Activated naive CD4-positive, alpha-beta T cell treated with anti-CD3 and anti-CD28 coated beads, Interleukin-2, amount 50 U/mL, for 24 hours (primary cell): Measurements from ENCODE around the gene KCNAB1.
A peak's percentile ranks its signal among the peaks of the same experiment; 100 is the strongest.

Experiments used
- H3K27ac Mint-ChIP-seq: one replicate; pipeline ENCODE4 v1.8.0; 2021; ENCODE audit warnings: mild to moderate bottlenecking, mixed read lengths
- H3K27me3 Mint-ChIP-seq: one replicate; pipeline ENCODE4 v1.8.0; 2021; ENCODE audit warnings: mixed read lengths
- H3K36me3 Mint-ChIP-seq: one replicate; pipeline ENCODE4 v1.8.0; 2021; ENCODE audit warnings: mixed read lengths
- H3K4me1 Mint-ChIP-seq: one replicate; pipeline ENCODE4 v1.8.0; 2021; ENCODE audit warnings: mixed read lengths
- H3K4me3 Mint-ChIP-seq: one replicate; pipeline ENCODE4 v1.8.0; 2021; ENCODE audit warnings: mild to moderate bottlenecking, mixed read lengths
- H3K9me3 Mint-ChIP-seq: one replicate; pipeline ENCODE4 v1.8.0; 2021; ENCODE audit warnings: mixed read lengths

KCNAB1 gene

GRCh38 chr3:156483002-156483401, 362.6 kb downstream of the KCNAB1 start:
- no peak overlapping the region for H3K4me3 Mint-ChIP-seq
- peaks cover 2% of the 10 kb centered on the region for H3K27me3 Mint-ChIP-seq
- H3K9me3 Mint-ChIP-seq = no peaks in the 10 kb centered on the region
- no peaks in the 10 kb centered on the region for H3K36me3 Mint-ChIP-seq
- H3K27ac Mint-ChIP-seq = no peak overlapping the region
- peaks cover 46% of the 10 kb centered on the region for H3K4me1 Mint-ChIP-seq

GRCh38 chr3:156483426-156483825, 363.0 kb downstream of the KCNAB1 start:
- Mint-ChIP-seq H3K4me1 (peaks cover 46% of the 10 kb centered on the region), H3K27me3 (peaks cover 2% of the 10 kb centered on the region), H3K4me3 (peak overlapping the region; percentile 81), H3K27ac (peak overlapping the region; percentile 89), H3K36me3 (no peaks in the 10 kb centered on the region), H3K9me3 (no peaks in the 10 kb centered on the region)

- Mint-ChIP-seq H3K36me3 (no peaks in the 10 kb centered on the region), H3K27ac (peak overlapping the region; percentile 89), H3K27me3 (no peaks in the 10 kb centered on the region), H3K4me1 (peaks cover 46% of the 10 kb centered on the region), H3K4me3 (peak overlapping the region; percentile 81), H3K9me3 (no peaks in the 10 kb centered on the region)
Observed at GRCh38 chr3:156483961-156484787, 363.8 kb downstream of the KCNAB1 start.

- Mint-ChIP-seq H3K4me3 (no peak overlapping the region), H3K9me3 (no peaks in the 10 kb centered on the region), H3K27ac (no peak overlapping the region), H3K4me1 (peaks cover 22% of the 10 kb centered on the region), H3K36me3 (no peaks in the 10 kb centered on the region), H3K27me3 (no peaks in the 10 kb centered on the region)
Observed at GRCh38 chr3:156488767-156489166, 368.4 kb downstream of the KCNAB1 start.

GRCh38 chr3:156489462-156489911, 369.1 kb downstream of the KCNAB1 start:
- Mint-ChIP-seq H3K27me3 (peaks cover 2% of the 10 kb centered on the region), H3K27ac (no peak overlapping the region), H3K4me3 (no peak overlapping the region), H3K9me3 (no peaks in the 10 kb centered on the region), H3K36me3 (no peaks in the 10 kb centered on the region), H3K4me1 (peaks cover 15% of the 10 kb centered on the region)

- Mint-ChIP-seq H3K36me3 (no peaks in the 10 kb centered on the region), H3K4me3 (no peak overlapping the region), H3K9me3 (peaks cover under 1% of the 10 kb centered on the region), H3K4me1 (no peaks in the 10 kb centered on the region), H3K27me3 (peaks cover 2% of the 10 kb centered on the region), H3K27ac (no peak overlapping the region)
Observed at GRCh38 chr3:156491192-156491591, 370.8 kb downstream of the KCNAB1 start.

GRCh38 chr3:156492801-156493261, 372.5 kb downstream of the KCNAB1 start:
- peaks cover 4% of the 10 kb centered on the region for H3K27me3 Mint-ChIP-seq
- no peaks in the 10 kb centered on the region for H3K4me1 Mint-ChIP-seq
- no peak overlapping the region for H3K4me3 Mint-ChIP-seq
- H3K27ac Mint-ChIP-seq = no peak overlapping the region
- H3K36me3 Mint-ChIP-seq = peaks cover 3% of the 10 kb centered on the region
- H3K9me3 Mint-ChIP-seq = peaks cover 7% of the 10 kb centered on the region

GRCh38 chr3:156493887-156494286, 373.5 kb downstream of the KCNAB1 start:
- Mint-ChIP-seq H3K9me3 (peaks cover 7% of the 10 kb centered on the region), H3K27ac (no peak overlapping the region), H3K4me1 (no peaks in the 10 kb centered on the region), H3K4me3 (no peak overlapping the region), H3K36me3 (peaks cover 3% of the 10 kb centered on the region), H3K27me3 (peaks cover 4% of the 10 kb centered on the region)

GRCh38 chr3:156495816-156496215, 375.4 kb downstream of the KCNAB1 start:
- peaks cover 3% of the 10 kb centered on the region for H3K36me3 Mint-ChIP-seq
- no peaks in the 10 kb centered on the region for H3K4me1 Mint-ChIP-seq

GRCh38 chr3:156497326-156497725, 376.9 kb downstream of the KCNAB1 start:
- Mint-ChIP-seq H3K9me3 (peaks cover 7% of the 10 kb centered on the region), H3K27me3 (peaks cover 4% of the 10 kb centered on the region), H3K4me3 (no peak overlapping the region)

More at GRCh38 chr3:156495816-156496215, 375.4 kb downstream of the KCNAB1 start:
- H3K27me3 Mint-ChIP-seq = peaks cover 4% of the 10 kb centered on the region
- no peak overlapping the region for H3K27ac Mint-ChIP-seq
- H3K4me3 Mint-ChIP-seq = no peak overlapping the region
- H3K9me3 Mint-ChIP-seq = peaks cover 7% of the 10 kb centered on the region

GRCh38 chr3:156498307-156498706, 377.9 kb downstream of the KCNAB1 start:
- Mint-ChIP-seq H3K4me3 (no peak overlapping the region), H3K27ac (no peak overlapping the region), H3K36me3 (peaks cover 3% of the 10 kb centered on the region), H3K27me3 (peaks cover 4% of the 10 kb centered on the region), H3K4me1 (no peaks in the 10 kb centered on the region), H3K9me3 (peaks cover 7% of the 10 kb centered on the region)

More at GRCh38 chr3:156497326-156497725, 376.9 kb downstream of the KCNAB1 start:
- no peak overlapping the region for H3K27ac Mint-ChIP-seq
- H3K4me1 Mint-ChIP-seq = no peaks in the 10 kb centered on the region
- H3K36me3 Mint-ChIP-seq = peaks cover 3% of the 10 kb centered on the region

GRCh38 chr3:156507285-156507684, 386.9 kb downstream of the KCNAB1 start:
- Mint-ChIP-seq H3K27me3 (peaks cover 10% of the 10 kb centered on the region), H3K9me3 (no peaks in the 10 kb centered on the region)

GRCh38 chr3:156509189-156510174, 389.1 kb downstream of the KCNAB1 start:
- Mint-ChIP-seq H3K27ac (no peak overlapping the region), H3K9me3 (no peaks in the 10 kb centered on the region), H3K27me3 (peaks cover 10% of the 10 kb centered on the region), H3K4me1 (peaks cover 16% of the 10 kb centered on the region), H3K36me3 (peaks cover 1% of the 10 kb centered on the region), H3K4me3 (no peak overlapping the region)

More at GRCh38 chr3:156507285-156507684, 386.9 kb downstream of the KCNAB1 start:
- Mint-ChIP-seq H3K36me3 (peaks cover 1% of the 10 kb centered on the region), H3K27ac (no peak overlapping the region), H3K4me1 (peaks cover 13% of the 10 kb centered on the region), H3K4me3 (no peak overlapping the region)

- H3K36me3 Mint-ChIP-seq = no peaks in the 10 kb centered on the region
- H3K27ac Mint-ChIP-seq = peak overlapping the region; percentile 6
- no peak overlapping the region for H3K4me3 Mint-ChIP-seq
- peaks cover 4% of the 10 kb centered on the region for H3K27me3 Mint-ChIP-seq
- H3K4me1 Mint-ChIP-seq = peaks cover 13% of the 10 kb centered on the region
- H3K9me3 Mint-ChIP-seq = no peaks in the 10 kb centered on the region
Observed at GRCh38 chr3:156511987-156512677, 391.8 kb downstream of the KCNAB1 start.

GRCh38 chr3:156513619-156514018, 393.2 kb downstream of the KCNAB1 start:
- H3K4me1 Mint-ChIP-seq = peaks cover 10% of the 10 kb centered on the region
- no peaks in the 10 kb centered on the region for H3K9me3 Mint-ChIP-seq
- no peak overlapping the region for H3K27ac Mint-ChIP-seq
- H3K4me3 Mint-ChIP-seq = no peak overlapping the region
- H3K36me3 Mint-ChIP-seq = no peaks in the 10 kb centered on the region
- H3K27me3 Mint-ChIP-seq = peaks cover 4% of the 10 kb centered on the region
